GM20000 (cell line): ENCODE results near the gene PPFIA1.
"Not testable (repeated sequence)": the region's sequence is repeated elsewhere in the genome, so short reads cannot be mapped to it uniquely, and the experiment has no call there.

Experiments used
- DNase-seq: peaks from one replicate; pipeline ENCODE4 v3.0.0; 2012; ENCODE audit warnings: low spot score
- TF ChIP-seq, protein P1 (sequence below): IDR thresholded peaks from 2 replicates; pipeline ENCODE4 v1.5.1; 2012; ENCODE audit warnings: mild to moderate bottlenecking, control low read depth; ENCODE audit errors: extremely low read depth, missing control alignments

Gene PPFIA1

DNA sequence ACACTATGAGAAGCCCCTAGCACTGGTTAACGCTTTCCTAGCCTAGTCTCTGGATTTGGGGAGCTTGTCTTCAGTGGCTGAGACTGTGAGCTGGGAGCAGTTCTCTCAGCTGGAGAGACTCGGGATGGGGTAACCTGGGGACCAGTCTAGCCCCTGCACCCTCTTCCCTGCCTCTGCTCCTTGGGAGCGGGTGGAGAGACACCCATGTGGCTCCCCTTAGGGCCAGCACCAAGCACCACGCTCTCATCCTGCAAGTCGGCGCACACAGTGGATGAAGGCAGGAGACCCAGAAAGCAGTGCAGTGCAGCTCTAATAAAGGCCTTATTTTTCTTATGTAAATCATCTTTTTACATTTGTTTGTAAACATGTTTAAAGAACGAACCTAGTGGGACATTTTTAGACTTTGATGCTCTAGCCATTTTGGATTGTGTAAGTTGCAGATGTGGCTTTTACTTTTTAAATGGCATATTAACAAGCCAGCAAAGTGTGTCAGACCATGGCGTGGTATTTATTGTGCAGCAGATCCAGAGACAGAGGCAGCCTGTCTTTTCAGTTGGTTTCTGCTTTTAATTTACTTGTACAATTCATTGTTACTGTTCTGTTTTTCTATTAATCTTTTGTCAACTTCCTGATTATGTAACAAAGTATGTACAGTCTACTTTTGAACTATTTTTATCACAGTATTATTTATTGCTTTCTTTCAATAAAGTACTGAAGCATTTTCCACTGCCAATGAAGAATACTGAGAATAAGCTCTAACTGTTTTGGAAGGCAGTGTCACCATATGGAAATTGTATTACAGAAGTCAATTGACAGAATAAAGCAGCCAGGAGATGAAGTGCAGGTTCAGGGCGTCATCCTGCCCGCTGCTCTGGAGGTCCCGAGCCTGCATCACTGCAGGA, 113.4 kb downstream of the PPFIA1 start:
- TF ChIP-seq, protein P1, sequence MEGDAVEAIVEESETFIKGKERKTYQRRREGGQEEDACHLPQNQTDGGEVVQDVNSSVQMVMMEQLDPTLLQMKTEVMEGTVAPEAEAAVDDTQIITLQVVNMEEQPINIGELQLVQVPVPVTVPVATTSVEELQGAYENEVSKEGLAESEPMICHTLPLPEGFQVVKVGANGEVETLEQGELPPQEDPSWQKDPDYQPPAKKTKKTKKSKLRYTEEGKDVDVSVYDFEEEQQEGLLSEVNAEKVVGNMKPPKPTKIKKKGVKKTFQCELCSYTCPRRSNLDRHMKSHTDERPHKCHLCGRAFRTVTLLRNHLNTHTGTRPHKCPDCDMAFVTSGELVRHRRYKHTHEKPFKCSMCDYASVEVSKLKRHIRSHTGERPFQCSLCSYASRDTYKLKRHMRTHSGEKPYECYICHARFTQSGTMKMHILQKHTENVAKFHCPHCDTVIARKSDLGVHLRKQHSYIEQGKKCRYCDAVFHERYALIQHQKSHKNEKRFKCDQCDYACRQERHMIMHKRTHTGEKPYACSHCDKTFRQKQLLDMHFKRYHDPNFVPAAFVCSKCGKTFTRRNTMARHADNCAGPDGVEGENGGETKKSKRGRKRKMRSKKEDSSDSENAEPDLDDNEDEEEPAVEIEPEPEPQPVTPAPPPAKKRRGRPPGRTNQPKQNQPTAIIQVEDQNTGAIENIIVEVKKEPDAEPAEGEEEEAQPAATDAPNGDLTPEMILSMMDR: no peak
- DNase-seq: no peak

DNA sequence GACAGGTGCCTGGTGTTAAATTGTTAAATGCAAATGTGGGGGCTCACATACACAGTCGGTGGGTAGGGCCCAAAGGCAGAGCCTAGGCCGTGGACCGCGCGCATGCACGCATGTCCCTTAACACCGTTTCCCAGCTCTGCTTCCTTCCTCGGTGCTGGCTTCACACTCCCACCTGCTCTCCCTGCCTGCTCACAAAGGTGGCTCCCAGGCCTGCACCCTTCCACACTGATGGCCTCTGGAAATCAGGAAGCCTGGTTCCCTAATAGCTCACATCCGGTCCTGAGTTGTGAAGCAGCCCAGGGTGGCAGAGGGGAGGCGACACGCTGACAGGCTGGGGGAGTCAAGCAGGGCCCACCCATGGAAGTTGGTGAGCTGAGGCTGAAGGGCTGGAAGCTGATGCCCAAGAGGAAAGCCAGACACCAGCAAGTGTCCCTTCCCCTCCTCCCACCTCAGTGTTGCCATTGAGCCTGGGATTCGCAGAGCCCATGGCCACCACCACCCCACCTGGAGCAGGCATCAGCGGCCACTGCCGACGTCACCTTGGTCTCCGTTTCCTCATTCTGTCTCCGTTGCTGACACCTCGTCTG, 114.2 kb downstream of the PPFIA1 start:
- no peak for DNase-seq
- TF ChIP-seq, protein P1: no peak

DNA sequence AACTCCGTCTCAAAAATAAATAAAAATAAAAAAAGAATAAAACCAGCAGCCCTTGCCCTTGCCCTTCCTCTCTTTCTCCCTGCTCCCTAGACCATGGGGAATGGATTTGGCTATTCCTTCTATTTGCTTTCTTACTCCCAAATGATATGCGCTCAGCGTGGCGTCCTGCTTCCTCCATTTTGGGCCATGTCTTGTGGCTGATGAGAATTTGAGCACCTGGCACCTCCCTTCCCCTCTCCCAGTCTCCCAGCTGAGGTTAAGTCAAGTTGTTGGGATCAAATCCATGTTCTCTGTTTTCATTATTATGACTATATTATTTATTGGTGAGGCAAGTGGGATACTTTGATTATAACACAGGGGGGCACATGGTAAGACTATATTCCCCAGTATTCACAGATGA, 117.1 kb downstream of the PPFIA1 start:
- TF ChIP-seq, protein P1: no peak
- DNase-seq: no peak

DNA sequence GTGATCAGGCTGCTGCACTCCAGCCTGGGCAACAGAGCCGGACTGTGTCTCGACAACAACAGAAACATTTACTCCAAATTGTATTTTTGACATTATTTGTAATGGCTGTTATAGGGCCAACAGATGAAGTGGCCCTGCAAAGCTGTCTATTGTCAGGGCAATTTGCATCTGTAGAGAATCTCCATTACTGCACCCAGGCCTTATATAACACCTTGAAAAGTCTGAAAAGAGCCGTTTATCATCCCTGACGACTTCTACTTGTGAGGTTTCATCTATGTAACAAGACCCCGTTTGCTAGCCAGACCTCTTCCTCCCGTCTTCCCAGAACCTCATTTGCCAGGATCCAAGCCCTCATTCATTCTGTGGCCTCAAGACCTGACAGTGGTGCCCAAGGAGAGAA, 118.7 kb downstream of the PPFIA1 start:
- TF ChIP-seq, protein P1: no peak
- DNase-seq: no peak

GRCh38 chr11:70390882-70391281, 120.4 kb downstream of the PPFIA1 start:
- DNase-seq: not testable (repeated sequence)

GRCh38 chr11:70394211-70394950, 123.9 kb downstream of the PPFIA1 start:
- no peak for DNase-seq
- TF ChIP-seq, protein P1: no peak

- DNase-seq: peak; percentile 49
- TF ChIP-seq, protein P1: no peak
Observed at GRCh38 chr11:70397336-70397982, 127.0 kb downstream of the PPFIA1 start.
